Erythroblast (primary cell): ENCODE data around the gene DLL1.

ENCODE experiments used
- DNase-seq, 2 experiments: peaks; one replicate each; lab custom pipeline; 2025; lab: John Stamatoyannopoulos, UW
- GATA1 ChIP-seq: IDR thresholded peaks from 2 replicates; pipeline ENCODE4 v1.6.1; 2011; ENCODE audit warnings: low read depth, mild to moderate bottlenecking, control low read depth, low read length, moderate library complexity
- POLR2A ChIP-seq: IDR thresholded peaks from 2 replicates; pipeline ENCODE4 v1.6.1; 2011; ENCODE audit warnings: mild to moderate bottlenecking, low read length

The DLL1 gene

DNA sequence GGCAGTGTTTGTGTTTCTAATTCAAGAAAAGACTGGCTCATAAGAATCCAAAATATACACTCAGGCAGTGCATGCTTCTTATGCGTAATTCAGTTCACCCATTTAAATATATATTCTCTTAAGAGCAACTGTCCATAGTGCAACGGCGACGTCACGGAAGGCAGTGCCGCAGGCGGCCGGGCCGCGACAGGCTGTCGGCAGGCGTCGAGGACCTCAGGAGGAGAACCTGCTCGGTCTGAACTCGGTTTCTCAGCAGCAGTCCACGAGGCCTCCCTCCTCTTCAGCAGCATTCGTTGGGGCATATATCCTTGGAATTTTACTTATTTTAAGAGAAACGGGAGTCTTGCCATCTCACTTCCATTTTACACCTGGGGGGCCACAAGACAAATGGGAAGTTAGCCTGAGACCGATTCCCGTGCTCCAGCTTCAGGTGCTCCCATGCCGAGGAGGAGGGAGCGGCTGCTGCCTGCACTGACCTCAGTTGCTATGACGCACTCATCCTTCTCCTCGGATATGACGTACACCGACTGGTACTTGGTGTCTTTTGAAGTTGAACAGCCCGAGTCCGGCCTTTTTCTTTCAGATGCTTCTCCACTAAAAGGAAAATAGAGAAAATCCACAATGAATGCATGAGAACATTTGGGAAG, 8.2 kb downstream of the DLL1 start:
- no peak for TF ChIP-seq POLR2A
- DNase-seq = no peak

DNA sequence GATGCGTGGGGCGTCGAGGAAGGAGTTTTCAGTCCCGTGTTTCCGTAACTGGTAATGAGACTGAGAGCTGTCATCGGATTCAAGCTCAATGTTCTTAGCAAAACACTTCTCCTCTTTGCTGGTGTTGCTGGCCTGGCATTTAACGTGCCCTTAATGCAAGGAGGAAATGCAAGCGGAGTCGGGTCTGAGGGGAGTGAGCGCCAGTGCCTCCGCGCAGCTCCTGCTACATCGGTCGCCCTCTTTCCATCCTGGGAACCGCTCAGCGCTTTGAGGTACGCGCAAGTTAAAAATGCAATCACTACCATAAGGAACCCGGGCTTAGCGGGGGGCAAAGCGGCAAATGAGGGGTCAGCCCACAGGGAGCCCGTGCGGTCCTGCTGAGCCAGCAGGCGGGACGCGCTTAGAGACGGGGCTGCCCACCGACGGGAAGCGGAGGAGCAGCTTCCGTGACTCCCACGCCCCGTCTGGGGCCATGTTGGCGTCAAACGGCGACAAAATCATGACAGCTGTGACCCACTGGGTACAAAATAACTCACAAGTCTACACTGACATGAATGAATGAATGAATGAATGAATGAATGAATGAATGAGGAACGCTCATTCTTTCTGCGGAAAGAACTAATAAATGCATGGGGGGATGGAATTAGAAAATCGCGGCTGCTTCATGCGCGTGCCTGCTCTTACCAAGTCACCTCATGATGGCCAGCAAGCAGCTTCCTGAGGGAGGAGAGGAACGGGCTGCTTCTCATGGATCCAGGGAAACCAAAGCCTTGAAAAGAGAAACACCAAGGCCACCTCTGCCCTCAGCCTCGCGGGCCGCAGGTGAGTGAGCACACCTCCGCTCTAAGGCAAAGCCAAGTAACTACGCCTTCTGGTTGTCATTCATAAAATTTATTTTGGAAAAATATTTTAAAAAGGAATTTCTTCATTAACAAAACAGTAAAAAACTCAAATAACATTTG, 9.3 kb downstream of the DLL1 start:
- no peak for DNase-seq
- TF ChIP-seq POLR2A (no peak), GATA1 (no peak)

DNA sequence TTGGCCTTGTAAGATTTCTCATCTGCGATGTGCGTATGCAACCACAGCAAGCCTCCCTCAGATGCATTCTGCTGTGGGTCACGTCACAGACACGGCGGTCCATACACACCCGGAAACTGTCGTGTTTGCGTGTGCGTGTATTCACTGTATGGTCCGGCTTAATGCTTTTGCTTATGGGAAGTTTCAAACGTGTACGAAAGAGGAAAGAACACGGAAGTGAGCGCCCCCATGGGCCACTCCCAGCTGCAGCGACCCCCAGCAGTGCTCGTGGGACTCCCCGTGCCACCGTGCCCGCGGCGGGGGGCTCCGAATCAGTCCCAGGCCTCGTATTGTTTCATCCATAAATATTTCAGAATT, 10.2 kb downstream of the DLL1 start:
- DNase-seq = no peak
- TF ChIP-seq POLR2A (no peak), GATA1 (no peak)

DNA sequence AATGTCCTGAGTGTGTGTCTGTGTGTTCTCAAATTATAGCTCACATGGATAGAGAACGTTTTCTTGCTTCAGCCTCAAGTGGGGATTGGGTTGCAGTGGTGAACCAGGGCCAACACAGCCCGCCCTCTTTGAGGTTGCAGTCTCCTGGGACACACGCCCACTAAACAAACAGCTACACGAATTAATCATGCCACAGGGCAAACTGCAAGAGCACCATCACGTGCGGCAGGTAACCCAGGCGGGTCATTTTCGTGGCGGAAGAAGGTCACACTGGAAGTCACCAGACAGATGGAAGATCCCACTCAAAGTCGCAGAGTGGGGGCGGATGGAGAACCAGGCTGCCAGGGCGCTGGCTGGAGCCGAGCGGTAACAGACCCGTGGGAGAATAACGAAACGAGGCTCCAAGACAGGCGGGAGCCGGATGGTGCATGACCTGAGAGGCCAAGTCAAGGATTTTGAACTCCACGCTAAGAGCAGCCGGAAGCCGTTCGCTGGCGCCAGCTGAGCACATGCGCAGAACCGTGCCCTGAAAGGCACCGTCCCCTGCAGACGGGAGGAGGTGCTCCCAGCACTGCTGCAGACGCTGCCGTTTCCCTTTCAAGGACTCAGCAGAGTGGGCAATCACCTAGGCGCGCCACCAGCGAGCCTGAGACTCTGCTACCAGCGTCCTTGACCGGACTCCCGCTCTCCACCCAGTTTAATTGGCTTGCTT, 10.7 kb downstream of the DLL1 start:
- DNase-seq = no peak
- TF ChIP-seq GATA1 (no peak), POLR2A (no peak)

DNA sequence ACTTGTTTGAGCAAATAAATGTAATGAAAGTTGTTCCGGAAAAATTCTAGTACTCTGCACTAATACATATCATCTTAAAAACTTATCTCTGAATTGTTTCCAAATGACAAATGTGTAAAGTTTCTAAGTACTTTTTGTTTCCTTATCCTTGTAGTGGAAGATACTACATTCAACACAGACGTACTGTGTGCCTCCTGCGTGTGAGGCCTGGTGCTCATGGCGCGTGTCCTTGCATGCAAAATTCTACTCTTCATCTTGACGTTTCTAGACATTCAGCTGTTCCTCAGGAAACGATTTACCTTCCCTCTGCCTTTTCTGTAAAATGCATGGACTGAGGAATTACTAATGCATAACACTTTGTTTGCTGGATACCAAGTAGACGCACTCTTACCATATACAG, 11.5 kb downstream of the DLL1 start:
- DNase-seq = no peak
- no peak for TF ChIP-seq POLR2A
- no peak for TF ChIP-seq GATA1

DNA sequence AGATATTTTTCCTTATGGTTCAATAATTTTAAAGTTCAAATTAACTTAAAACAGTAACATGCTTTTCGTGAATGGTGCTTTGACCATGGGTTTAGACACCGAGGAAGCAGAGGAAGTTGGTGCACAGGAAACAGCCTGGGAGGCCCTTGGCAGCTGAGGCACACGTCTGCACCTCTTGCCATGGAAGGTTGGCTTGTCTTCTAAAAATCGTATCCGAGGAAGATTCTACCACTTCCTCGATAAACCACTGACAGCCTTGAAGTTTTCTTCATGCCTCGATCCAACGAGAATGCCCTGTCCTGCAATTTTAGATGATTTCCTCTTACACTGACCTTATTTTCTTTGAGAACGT, 12.2 kb downstream of the DLL1 start:
- DNase-seq = no peak
- no peak for TF ChIP-seq GATA1
- TF ChIP-seq POLR2A = no peak

DNA sequence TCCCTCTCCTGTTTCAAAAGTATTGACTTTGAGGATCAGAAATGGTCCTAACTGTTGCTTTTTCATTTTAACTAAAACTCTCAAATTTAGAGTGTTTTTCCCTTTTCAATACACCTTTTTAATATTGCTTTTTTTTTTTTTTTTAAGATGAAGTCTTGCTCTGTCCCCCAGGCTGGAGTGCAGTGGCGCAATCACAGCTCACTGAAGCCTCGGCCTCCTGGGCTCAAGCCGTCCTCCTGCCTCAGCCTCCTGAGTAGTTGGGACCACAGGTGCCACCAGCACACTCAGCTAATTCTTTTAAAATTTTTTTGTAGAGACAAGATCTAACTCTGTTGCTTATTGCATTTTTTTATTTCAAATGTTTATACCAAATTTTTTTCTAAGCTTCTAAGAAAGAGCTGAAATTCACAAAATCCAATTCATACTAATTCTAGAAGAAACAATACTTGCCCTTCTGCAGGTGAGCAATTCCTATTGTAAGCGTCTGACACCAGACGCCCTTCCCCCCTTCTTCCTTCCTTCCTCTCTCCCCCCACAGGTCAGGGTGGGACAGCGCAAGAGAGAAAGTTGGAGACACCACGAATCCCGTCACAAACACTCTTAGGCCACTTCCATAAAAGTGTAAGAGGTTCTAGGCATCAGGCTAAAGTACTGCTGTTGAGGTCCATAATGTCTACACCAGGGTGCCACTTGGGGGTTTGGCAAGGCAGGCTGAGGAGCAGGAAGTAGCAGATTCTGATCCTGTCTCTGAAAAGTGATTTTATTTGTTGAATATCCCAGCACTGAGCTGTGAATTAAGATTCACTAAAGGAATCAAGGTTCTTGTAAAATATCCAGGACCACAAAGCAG, 12.8 kb downstream of the DLL1 start:
- no peak for DNase-seq

DNA sequence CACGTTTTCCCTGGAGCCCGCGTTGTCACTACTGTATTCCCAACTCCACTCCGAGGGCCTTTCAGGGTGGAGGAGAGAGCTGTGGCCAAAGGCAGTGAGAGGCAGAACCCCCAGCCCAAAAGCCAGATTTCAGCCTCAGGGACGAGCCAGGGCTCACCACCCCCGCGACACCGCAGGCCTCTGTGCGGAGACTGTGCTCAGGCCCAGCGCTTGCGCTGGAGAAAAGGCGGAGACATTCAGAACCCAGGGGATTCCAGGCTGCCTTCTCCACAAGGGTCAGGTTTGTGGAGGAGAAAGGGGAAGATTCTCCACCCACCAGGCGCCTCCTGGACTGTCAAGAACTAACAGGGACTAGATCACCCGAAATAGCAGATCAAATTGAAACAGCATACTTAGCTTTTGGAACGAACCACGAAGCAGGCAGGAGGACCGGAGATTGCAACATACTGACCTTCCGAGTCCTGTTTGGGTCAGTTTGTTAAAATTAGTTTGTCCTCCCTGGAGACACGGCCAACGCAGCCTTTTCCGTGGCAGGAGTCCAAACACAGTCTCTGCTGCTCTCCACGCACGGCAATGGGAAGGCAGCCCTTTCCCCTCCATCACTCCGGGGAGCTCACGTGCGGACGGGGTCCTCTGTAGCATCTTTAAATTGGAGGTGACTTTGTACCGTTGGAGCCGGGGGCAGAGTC, 14.4 kb downstream of the DLL1 start:
- TF ChIP-seq POLR2A (no peak), GATA1 (no peak)
- DNase-seq = no peak

More for the DNA sequence above, 12.8 kb downstream of the DLL1 start:
- no peak for TF ChIP-seq GATA1
- TF ChIP-seq POLR2A = no peak

DNA sequence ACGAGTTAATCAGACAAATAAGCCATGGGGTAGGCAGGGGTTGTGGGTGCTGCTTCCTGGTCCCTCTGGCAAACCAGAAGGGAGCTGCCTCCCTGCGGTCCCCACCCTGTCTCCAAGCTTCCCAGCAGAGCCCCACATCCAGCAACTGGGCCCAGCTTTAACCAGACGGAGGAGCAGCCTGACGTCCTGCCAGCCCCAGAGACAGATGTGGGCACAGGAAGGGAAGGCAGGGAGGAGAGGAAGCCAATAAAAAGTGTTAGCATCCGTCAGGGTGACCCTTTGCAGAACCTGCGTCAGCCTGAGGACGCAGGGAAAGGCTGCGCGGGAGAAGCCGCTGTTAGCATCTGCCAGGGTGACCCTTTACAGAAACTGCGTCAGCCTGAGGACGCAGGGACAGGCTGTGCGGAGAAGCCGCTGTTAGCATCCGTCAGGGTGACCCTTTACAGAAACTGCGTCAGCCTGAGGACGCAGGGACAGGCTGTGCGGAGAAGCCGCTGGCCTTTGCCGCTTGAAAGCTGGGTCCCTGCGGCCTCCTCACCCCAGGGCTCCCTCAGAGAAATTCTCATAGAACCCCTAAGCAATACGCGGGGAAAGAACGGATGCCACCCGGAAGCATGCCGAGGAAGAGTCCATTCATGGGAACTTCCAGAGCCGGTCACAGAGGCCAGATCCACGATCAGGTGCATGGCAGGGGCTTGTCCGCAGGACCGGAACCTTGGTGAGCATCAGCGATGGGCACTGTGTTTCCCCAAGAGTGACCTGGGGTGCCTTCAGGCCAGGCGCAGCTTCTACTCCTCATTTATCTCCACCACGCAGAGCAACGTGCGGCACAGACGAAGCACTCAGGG, 15.9 kb downstream of the DLL1 start:
- DNase-seq = no peak
- TF ChIP-seq GATA1 = no peak
- no peak for TF ChIP-seq POLR2A

DNA sequence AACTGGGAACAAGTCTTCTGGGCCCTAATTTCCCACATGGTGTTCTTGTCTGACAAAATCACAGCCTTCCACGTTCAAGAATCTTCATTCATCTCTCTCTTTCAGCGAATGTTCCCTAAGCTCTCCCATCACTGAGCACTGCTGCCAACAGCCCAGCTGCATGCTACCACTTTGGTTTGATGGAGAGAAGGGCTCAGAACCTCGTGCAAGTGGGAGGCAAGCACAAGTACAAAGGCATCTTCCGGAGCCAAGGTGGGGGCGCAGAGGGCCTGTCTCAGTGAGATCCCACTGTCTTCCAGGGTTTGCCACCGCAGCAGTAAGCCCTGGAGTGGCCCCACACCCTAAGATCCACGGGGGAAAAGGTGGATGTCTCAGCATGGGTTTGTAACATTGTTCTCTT, 17.2 kb downstream of the DLL1 start:
- DNase-seq = no peak
- no peak for TF ChIP-seq GATA1
- no peak for TF ChIP-seq POLR2A

DNA sequence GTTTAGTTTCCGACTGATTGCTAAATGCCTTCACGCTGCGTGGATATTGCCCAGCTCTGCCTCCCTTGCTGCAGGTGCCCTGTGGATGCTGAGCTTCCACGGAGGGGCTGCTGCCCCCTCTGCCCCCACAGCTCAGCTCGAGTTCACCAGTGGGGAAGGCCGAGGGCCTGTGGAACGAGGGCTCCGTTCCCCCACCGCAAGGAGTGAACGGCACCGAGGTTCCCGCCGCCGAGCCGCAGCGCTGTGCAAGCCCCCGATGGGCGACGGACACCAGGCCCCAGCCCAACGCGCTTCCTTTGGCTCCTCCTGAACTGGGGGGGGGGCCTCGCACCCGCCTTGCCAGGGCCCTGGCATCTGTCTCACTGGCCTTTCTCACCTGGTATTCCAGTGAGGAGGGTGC, 17.7 kb downstream of the DLL1 start:
- TF ChIP-seq POLR2A (no peak), GATA1 (no peak)
- no peak for DNase-seq
